SU-DHL-6 (cell line): ENCODE measurements around the gene MAP3K12.

ENCODE experiments used
- EZH2phosphoT487 ChIP-seq: fragments of 200-600 bp; sonication (generic), shearing (Covaris generic); conservative IDR thresholded peaks from 2 replicates; pipeline ENCODE4 v1.6.1; 2018; ENCODE audit warnings: mild to moderate bottlenecking, antibody characterized with exemption, low read length, moderate library complexity, mixed read lengths
- TF ChIP-seq, protein P1 (sequence below): fragments of 200-600 bp; sonication (generic); IDR thresholded peaks from one replicate; pipeline ENCODE4 v1.5.1; 2017; ENCODE audit warnings: antibody characterized with exemption, mild to moderate bottlenecking, low read length, moderate library complexity; ENCODE audit not compliant: insufficient read depth, poor library complexity, severe bottlenecking

DNA sequence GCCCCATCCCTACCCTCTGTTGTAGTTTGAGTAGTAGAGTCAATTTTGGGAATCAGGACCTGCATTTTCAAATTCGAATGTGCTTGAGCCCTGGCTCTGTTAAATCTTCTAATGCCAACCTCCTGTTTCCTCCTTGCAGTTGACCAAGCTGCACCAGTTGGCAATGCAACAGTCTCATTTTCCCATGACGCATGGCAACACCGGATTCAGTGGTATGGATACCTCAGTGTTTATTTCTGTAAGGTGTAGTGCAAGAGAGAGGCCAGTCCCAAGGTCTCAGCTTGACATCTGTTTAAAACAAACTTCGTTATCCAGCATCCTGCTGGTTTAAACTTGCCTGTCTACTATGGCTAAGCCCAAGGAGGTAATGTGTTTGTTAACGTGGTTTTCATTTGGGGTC lies 32.2 kb downstream of the MAP3K12 start:
- TF ChIP-seq, protein P1, sequence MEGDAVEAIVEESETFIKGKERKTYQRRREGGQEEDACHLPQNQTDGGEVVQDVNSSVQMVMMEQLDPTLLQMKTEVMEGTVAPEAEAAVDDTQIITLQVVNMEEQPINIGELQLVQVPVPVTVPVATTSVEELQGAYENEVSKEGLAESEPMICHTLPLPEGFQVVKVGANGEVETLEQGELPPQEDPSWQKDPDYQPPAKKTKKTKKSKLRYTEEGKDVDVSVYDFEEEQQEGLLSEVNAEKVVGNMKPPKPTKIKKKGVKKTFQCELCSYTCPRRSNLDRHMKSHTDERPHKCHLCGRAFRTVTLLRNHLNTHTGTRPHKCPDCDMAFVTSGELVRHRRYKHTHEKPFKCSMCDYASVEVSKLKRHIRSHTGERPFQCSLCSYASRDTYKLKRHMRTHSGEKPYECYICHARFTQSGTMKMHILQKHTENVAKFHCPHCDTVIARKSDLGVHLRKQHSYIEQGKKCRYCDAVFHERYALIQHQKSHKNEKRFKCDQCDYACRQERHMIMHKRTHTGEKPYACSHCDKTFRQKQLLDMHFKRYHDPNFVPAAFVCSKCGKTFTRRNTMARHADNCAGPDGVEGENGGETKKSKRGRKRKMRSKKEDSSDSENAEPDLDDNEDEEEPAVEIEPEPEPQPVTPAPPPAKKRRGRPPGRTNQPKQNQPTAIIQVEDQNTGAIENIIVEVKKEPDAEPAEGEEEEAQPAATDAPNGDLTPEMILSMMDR: no peak
- TF ChIP-seq EZH2phosphoT487: no peak
